Skeletal muscle cell (primary cell): ENCODE measurements around the gene RENBP.

ENCODE experiments used
- DNase-seq: peaks from one replicate; pipeline ENCODE4 v3.0.0-alpha.2; 2010; ENCODE audit warnings: low read depth
- H3K4me3 ChIP-seq: 2 replicates; pipeline ENCODE4 v1.5.1; 2011; ENCODE audit warnings: low read depth, mild to moderate bottlenecking, control low read depth, low read length, moderate library complexity

Gene RENBP

DNA sequence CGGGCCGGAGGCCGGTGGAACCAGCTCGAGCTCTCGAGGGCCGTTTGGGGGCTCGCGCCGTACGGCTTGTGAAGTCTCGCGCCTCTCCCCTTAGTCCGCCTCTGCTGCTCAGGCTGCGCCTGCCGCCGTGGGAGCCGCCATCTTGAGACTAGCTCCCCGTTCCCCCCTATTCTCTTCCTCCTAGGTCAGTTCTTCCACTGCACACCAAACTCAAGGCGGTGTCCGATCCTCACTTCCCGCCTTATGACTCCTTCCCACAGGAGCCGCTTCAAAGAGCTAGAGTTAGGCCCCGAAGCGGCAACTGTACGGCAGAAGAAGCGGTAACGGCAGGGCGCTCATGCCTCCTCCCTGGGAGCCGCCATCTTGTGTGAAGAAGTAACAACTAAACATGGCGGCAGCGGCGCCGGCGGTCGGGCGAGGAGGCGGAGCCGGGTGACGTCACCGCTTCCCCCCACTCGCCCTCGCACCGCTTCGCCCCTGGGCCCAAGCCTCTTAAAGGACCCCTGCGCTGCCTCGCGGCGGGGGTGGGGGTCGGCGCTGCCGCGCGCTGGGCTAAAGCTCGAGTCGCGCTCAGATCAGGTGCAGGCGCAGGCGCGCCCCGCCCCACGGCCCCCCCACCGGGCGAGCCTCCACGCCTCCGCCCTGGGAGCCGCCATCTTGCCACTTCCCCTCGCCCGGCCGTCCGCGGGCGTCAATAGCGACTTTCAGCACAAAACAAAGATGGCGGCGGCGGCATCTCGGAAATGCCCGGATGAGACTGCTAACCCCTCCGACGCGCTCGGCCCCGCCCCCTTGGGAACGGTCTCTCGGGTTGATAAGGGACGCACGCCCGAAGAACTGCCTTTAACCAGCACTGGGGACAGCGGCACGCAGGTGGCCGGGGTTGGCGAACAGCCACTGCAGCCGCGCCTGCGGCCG is 27.3 kb upstream of the RENBP start, which contains the start of gene HCFC1:
HCFC1 (minus strand) TSS at position 369 of the 918 bp plus-strand sequence. CDS start 978 bp downstream, outside the sequence.
- H3K4me3 ChIP-seq: peak within 1 kb of the TSS; percentile 74
- peak; percentile 64 for DNase-seq

DNA sequence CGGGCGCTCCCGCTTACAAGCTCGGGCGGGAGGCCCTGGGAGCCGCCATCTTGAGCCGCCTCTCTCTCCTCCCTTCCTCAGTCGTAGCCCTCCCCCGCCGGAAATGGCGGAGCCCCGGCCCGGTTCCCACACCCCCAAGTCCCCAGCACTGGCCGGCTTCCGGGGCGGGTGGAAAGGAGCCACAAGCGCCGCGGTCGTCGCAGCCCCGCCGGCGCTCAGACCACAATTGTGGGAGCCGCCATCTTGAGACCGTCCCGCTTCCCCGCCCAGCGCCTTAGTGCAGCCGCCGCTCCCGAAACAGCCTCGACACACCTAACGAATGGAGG is 26.6 kb upstream of the RENBP start:
- DNase-seq: peak; percentile 64
- H3K4me3 ChIP-seq: peak overlapping the region; percentile 74

- peak overlapping the region; percentile 74 for H3K4me3 ChIP-seq
- peak; percentile 69 for DNase-seq
Measured at GRCh38 chrX:153970357-153971123, 26.1 kb upstream of the RENBP start.

DNA sequence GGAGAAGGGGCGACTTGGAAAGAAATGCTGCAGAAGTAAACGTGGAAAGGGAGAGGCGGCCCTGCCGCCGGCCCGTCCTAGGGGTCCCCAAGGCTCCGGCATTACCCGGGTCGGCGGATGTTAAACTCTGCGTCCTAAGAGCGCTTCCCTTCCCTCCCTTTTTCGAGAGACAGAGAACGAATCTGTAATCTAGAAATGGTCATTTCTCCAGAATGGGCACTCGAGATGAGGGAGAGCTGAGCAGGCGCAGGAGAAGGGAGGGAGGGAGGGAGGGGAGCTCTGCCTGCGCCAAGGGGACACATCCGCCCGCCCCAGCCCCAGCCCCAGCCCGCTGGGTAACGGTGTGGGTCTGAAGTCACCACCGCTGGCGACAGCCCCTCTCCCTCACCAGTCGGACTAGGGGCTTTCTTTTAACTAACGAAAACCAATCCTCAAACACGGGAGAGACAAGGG is 25.5 kb upstream of the RENBP start:
- no peak for DNase-seq

GRCh38 chrX:153969125-153969903 is 24.9 kb upstream of the RENBP start:
- DNase-seq: no peak
- peak overlapping the region; percentile 74 for H3K4me3 ChIP-seq

More for the DNA sequence above, 25.5 kb upstream of the RENBP start:
- H3K4me3 ChIP-seq: peak overlapping the region; percentile 74

DNA sequence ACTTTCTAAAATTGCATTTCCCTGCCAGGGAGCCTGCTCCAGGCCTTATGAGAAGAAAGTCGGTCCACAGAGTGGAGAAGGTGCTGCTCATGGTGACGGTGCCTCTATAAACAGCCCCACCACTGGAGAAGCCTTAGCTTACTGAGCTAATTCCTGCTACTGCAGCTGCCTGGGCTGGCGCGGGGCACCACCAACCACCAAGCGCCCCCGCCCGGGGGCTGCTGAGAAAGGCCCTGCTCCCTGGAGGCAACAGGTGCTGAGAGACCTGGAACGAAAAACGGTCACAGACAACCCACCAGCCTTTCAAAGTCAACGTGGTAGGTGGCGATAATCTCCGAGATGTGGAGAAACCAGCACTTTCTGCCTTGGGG is 24.3 kb upstream of the RENBP start:
- DNase-seq: no peak
- H3K4me3 ChIP-seq: peak overlapping the region; percentile 74

GRCh38 chrX:153968255-153968654 is 23.8 kb upstream of the RENBP start:
- H3K4me3 ChIP-seq: peak overlapping the region; percentile 74
- no peak for DNase-seq

DNA sequence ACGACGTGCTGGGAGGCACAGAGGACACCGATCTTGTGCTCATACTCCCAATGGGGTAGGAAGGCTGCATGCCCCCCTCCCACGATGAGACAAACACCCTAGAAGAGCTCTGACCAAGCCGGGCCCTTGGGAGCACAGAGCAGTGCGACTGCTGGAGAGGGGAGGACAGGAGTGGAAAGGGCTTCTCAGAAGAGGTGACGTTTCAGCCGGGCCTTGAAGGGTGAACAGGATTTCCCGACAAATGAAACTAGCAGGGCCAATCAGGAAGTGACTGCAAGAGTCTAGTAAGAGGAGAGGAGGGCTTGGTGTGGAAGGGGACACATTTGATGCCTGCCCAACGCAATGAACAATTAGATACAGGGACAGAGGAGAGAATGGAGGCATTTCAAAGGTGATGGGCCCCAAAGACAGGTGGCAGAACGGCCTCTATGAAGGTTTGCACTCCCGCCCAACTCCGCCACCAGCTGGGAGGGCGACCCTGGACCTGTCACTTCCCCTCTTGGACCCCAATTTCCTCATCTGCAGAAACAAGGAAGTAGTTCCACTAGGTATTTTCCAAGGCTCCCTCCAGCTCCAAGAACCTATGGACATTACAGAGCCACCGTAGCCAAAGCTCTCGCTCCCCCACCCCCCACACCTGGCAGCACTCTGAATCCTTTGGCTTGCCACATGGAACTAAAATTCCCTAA is 23.2 kb upstream of the RENBP start:
- no peak for DNase-seq

DNA sequence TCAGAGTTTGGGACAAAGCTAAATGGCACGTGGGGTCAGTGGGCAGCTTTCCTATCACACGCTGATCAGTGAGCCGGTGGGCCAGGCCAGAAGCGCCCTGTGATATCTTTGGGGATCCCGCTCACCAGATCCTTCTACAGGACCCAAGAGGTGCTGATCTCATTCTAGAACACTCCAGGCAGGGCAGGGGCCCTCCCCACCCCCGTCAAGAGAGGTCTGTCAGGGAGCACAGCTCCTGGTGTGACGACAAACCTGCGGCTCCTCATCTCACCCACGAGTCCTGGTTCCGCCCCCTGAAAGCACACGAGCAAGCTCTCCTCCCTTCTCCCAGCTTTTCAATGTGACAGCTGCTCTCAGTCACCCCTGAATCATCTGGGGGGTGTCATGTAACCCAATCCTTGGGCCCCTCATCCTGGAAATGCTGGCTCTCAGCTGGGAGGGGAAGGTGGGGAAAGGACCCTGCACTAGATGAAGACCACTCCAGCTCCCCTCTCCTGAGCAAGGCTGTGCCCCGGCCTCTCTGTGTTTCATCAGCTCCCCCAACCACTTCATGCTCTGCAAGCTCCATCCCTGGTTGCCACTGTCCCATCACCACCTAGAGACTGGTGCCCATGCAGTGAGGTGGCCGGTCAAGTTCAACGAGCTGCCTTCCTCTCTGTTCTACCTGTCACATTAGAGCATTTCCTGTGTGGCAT is 22.5 kb upstream of the RENBP start:
- DNase-seq: no peak
- H3K4me3 ChIP-seq: no peak overlapping the region

More for the DNA sequence above, 23.2 kb upstream of the RENBP start:
- H3K4me3 ChIP-seq: no peak overlapping the region

- no peak for DNase-seq
- H3K4me3 ChIP-seq: no peak overlapping the region
Measured at GRCh38 chrX:153966283-153966688, 21.8 kb upstream of the RENBP start.

DNA sequence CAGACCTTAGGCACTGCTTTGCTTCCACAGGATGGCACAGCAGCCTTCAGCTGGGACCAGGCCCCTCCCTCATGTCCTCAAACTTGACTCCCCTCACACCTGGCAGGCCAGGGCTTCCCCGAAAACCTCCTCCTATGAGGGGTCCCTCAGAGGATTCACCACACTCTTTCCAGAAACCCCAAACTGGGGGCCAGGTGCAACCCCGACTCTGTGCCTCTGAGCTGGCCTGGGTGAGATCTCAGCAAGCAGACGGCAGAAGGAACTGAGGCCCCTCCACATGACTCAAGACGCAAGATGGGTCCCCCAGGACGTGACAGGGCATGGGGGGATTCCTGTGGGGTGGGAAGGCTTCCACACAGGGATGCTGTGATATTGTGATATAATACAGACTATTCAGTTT is 21.0 kb upstream of the RENBP start:
- H3K4me3 ChIP-seq: no peak overlapping the region

DNA sequence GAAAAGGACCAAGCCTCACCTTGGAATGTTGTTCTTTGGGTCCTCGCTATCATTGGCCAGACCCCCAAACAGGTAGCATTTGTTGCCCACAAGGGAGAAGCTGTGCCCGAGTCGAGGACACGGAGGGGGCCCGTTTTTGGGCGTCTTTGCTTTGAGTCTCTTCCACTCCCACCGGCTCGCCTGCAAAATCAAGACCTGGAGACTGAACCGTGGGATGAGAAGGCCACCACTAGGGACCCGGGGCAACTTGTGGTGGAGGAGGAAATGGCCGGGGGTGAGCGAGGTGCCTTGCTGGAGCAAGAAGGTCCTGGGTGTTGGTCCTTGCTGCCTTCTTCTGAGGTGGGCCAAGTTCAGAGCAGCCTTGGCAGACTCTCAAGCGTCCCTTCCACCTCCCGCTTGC is 19.7 kb upstream of the RENBP start:
- no peak overlapping the region for H3K4me3 ChIP-seq
- no peak for DNase-seq

More for the DNA sequence above, 21.0 kb upstream of the RENBP start:
- DNase-seq: no peak

- H3K4me3 ChIP-seq: no peak overlapping the region
- DNase-seq: no peak
Measured at GRCh38 chrX:153963546-153963945, 19.1 kb upstream of the RENBP start.

- no peak overlapping the region for H3K4me3 ChIP-seq
- no peak for DNase-seq
Measured at GRCh38 chrX:153961292-153961691, 16.8 kb upstream of the RENBP start.

DNA sequence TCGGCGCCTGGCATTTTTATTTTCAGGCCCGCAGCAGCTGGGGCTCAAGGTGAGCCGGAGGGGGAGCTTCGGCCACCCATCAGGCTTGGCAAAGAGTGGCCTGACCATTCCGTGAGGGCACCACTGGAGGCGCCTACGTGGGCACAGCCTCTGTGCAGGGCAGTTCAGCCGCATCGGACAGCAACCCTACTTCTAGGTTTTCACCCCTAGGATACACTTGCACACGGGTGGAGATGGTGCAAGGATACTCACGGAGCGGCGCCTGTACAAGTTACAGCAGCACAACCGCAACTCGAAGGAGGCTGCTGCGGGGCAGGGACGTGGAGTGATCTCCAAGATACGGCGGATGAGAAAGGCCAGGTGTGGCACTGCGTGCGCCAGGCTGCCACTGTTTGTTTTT is 16.3 kb upstream of the RENBP start:
- H3K4me3 ChIP-seq: no peak overlapping the region
- DNase-seq: no peak

GRCh38 chrX:153960077-153960476 is 15.6 kb upstream of the RENBP start:
- no peak overlapping the region for H3K4me3 ChIP-seq
- DNase-seq: no peak

- no peak for DNase-seq
- no peak overlapping the region for H3K4me3 ChIP-seq
Measured at GRCh38 chrX:153959649-153960048, 15.2 kb upstream of the RENBP start.

GRCh38 chrX:153958605-153959004 is 14.2 kb upstream of the RENBP start:
- DNase-seq: no peak

DNA sequence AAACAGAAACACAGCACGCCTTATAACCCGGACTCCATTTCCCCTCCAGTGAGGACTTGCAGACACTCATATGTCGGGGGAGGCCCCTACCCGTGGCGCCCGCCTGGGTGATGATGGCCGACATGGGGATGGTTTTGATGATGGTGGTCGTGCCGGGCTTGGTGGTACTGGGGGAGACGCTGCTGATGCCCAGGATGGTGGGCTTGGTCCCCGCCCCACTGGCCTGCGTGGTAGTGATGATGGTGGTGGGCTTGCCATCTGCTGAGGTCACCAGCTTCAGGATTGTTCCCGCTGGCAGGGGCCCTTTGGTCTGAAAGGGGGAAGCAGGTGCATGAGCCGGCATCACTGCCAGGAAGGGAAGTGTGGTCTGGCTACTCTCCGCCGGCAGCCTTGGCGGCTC is 12.8 kb upstream of the RENBP start:
- DNase-seq: no peak
- no peak overlapping the region for H3K4me3 ChIP-seq

More at GRCh38 chrX:153958605-153959004, 14.2 kb upstream of the RENBP start:
- H3K4me3 ChIP-seq: no peak overlapping the region
